ENCODE data around the gene ZNF444. TPM values are rescaled to one million over a fixed set of nuclear protein-coding genes. Genes with fewer than 3 reads are reported as not detected.

ZNF444 gene
- total and polyA plus RNA-seq, 4 donors = 27.8 to 55.5 (median 41.6) TPM

DNA sequence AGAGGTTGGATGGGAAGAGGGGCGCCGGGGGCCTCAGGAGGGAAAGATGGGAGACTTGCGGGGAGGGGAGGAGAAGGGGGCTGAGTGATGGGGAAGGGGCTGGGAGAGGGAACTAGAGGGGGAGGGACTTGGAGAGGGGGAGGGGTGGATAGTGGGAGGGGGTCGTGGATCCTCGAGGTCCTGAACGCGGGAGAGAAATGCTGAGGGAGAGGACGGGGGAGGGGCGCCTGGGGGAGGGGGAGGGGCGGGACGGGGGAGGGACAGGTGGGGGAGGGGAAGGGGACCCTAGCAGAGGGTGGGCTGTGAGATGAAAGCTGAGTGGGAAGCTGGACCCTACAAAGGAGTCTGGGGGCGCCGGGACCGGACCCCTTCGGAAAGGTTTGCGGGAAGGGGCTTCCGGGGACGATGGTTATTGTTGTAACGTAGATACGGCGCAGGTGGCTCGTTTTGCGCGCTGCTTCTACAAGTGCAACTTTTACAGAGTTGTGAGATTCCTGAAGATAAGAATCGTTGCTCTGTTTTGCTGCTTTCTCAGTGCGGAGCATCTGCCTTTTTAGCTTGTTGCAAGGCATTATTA lies 418 bp downstream of the ZNF444 start:
- Histone ChIP-seq H3K36me3 (ENCODE audit: control insufficient read depth in 4 of 4, insufficient read depth in 4 of 4, low read length in 4 of 4) (no peaks in the 10 kb centered on the region), H3K27ac (ENCODE audit: low read depth in 1 of 2, low read length in 1 of 2) (peak overlapping the region; percentile 66 to 79)
- DNase-seq = peak; percentile 32 to 50 (median 42)

DNA sequence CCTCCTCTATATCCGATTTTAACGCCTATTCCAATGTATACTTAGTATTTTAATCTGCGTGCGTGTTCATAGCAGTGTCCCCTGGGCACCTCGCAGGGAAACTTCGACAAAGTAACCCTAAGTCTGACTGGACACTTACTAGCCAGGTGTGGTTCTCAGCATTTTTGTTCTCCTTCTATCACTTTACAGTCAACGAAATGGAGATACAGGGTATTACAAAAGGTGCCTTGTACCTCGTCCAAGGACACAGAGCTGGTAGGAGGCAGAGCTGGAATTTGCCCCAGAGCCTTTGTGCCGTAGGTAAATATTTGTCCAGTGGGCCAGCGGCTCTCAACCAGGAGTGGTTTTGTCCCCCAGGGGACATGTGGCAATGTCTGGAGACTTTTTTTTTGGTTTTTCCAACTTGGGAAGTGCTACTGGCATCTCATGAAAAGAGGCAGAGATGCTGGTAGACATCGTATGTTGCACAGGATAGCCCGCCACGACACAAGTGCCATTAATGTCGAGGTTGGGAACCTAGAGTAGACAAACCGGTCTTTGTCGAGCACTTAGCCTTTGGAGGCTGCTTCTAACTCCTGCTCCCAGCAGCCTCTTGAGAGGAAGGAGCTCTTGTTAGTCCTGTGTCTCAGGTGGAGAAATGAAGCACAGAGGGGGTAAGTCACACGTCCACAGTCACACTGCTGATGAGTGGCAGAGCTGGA lies 1.1 kb downstream of the ZNF444 start:
- 58 to 74% methylated on average over 17 of the region's 17 CpGs for WGBS, 2 donors
- Histone ChIP-seq H3K9ac (ENCODE audit: insufficient read depth in 1 of 2, low read length in 2 of 2) (peak overlapping the region in 1 of 2 donors; percentile 34), H3K4me3 (no peak overlapping the region), H3K9me3 (ENCODE audit: control insufficient read depth in 4 of 4, insufficient read depth in 3 of 4, low read length in 3 of 4) (peaks cover 0 to 1% (median 0%) of the 10 kb centered on the region in 4 donors), H3K36me3 (ENCODE audit: control insufficient read depth in 4 of 4, insufficient read depth in 4 of 4, low read length in 4 of 4) (peaks cover 0 to 5% (median 0%) of the 10 kb centered on the region in 4 donors), H3K4me1 (ENCODE audit: control insufficient read depth in 5 of 5, insufficient read depth in 5 of 5, low read length in 5 of 5) (peaks cover 0 to 20% (median 14%) of the 10 kb centered on the region in 5 donors), H3K27me3 (ENCODE audit: control insufficient read depth in 3 of 3, insufficient read depth in 3 of 3, low read length in 2 of 3) (no peaks in the 10 kb centered on the region), H3K27ac (ENCODE audit: low read depth in 1 of 2, low read length in 1 of 2) (peak overlapping the region in 1 of 2 donors; percentile 67)
- DNase-seq (peak; percentile 70 to 87 (median 79)), ATAC-seq (ENCODE audit: insufficient read depth, low FRiP score) (no peak)
- TF ChIP-seq, protein P1, sequence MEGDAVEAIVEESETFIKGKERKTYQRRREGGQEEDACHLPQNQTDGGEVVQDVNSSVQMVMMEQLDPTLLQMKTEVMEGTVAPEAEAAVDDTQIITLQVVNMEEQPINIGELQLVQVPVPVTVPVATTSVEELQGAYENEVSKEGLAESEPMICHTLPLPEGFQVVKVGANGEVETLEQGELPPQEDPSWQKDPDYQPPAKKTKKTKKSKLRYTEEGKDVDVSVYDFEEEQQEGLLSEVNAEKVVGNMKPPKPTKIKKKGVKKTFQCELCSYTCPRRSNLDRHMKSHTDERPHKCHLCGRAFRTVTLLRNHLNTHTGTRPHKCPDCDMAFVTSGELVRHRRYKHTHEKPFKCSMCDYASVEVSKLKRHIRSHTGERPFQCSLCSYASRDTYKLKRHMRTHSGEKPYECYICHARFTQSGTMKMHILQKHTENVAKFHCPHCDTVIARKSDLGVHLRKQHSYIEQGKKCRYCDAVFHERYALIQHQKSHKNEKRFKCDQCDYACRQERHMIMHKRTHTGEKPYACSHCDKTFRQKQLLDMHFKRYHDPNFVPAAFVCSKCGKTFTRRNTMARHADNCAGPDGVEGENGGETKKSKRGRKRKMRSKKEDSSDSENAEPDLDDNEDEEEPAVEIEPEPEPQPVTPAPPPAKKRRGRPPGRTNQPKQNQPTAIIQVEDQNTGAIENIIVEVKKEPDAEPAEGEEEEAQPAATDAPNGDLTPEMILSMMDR (IDR thresholded peaks at IDR 0.05; ENCODE audit: control extremely low read depth, extremely low read depth) = no peak

More for the DNA sequence above, 418 bp downstream of the ZNF444 start:
- ATAC-seq (ENCODE audit: insufficient read depth, low FRiP score) = no peak
- Histone ChIP-seq H3K9me3 (ENCODE audit: control insufficient read depth in 4 of 4, insufficient read depth in 3 of 4, low read length in 3 of 4) (no peaks in the 10 kb centered on the region), H3K4me1 (ENCODE audit: control insufficient read depth in 5 of 5, insufficient read depth in 5 of 5, low read length in 5 of 5) (peaks cover 0 to 20% (median 14%) of the 10 kb centered on the region in 5 donors), H3K4me3 (peak overlapping the region; percentile 30), H3K27me3 (ENCODE audit: control insufficient read depth in 3 of 3, insufficient read depth in 3 of 3, low read length in 2 of 3) (no peaks in the 10 kb centered on the region), H3K9ac (ENCODE audit: insufficient read depth in 1 of 2, low read length in 2 of 2) (peak overlapping the region in 1 of 2 donors; percentile 34)
- TF ChIP-seq, protein P1 (IDR thresholded peaks at IDR 0.05; ENCODE audit: control extremely low read depth, extremely low read depth) = no peak
- 2% methylated on average over 24 to 26 of the region's 26 CpGs for WGBS, 2 donors

DNA sequence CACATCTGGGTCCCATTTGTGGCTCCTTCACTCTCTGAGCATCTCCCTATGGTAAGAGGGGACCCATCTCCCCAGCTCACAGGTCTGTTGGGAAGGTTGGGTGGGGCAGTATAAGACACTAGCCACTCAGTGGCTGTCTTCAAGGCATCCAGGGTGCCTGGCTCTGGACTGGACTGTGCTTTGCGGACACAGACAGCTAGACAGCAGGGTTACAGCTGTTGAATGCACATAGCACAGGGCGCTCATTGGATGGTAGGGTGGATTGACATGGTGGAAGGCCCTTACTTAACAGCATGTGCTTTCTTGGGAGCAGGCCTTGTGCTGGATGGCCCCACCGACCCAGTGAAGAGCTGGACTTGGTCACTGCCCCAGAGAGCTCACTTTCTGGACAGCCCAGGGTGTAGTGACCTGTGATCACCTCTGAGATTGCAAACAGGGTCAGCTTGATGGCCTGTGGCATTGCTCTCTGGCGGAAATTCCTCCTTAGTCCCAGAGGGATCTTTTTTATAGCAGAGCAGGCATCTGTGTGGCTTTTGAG lies 1.9 kb downstream of the ZNF444 start:
- H3K36me3 ChIP-seq (ENCODE audit: control insufficient read depth in 4 of 4, insufficient read depth in 4 of 4, low read length in 4 of 4) = peaks cover 0 to 12% (median 0%) of the 10 kb centered on the region in 4 donors
- H3K4me1 ChIP-seq (ENCODE audit: control insufficient read depth in 5 of 5, insufficient read depth in 5 of 5, low read length in 5 of 5) = peaks cover 0 to 18% (median 14%) of the 10 kb centered on the region in 5 donors
- no peak for DNase-seq
- no peaks in the 10 kb centered on the region for H3K27me3 ChIP-seq (ENCODE audit: control insufficient read depth in 3 of 3, insufficient read depth in 3 of 3, low read length in 2 of 3)
- peak overlapping the region in 1 of 2 donors; percentile 67 for H3K27ac ChIP-seq (ENCODE audit: low read depth in 1 of 2, low read length in 1 of 2)
- 83 to 89% methylated on average over 4 of the region's 4 CpGs for WGBS, 2 donors
- ATAC-seq (ENCODE audit: insufficient read depth, low FRiP score) = no peak
- TF ChIP-seq, protein P1 (IDR thresholded peaks at IDR 0.05; ENCODE audit: control extremely low read depth, extremely low read depth) = no peak
- H3K4me3 ChIP-seq = no peak overlapping the region
- H3K9ac ChIP-seq (ENCODE audit: insufficient read depth in 1 of 2, low read length in 2 of 2) = peak overlapping the region in 1 of 2 donors; percentile 38
- peaks cover 0 to 3% (median 0%) of the 10 kb centered on the region in 4 donors for H3K9me3 ChIP-seq (ENCODE audit: control insufficient read depth in 4 of 4, insufficient read depth in 3 of 4, low read length in 3 of 4)
